Mesenchymal stem cell (in vitro differentiated cells and primary cell): ENCODE measurements around the gene MKRN2OS.
"Not testable (repeated sequence)": the region's sequence is repeated elsewhere in the genome, so short reads cannot be mapped to it uniquely, and the experiment has no call there.

Source experiments
- DNase-seq: peaks from one replicate; pipeline ENCODE4 v3.0.0-alpha.2; 2013
- H2AFZ ChIP-seq: one replicate; pipeline ENCODE4 v1.6.1; 2013; ENCODE audit warnings: low read depth, mild to moderate bottlenecking, control low read depth, inconsistent platforms, low read length, moderate library complexity
- H2AK5ac ChIP-seq: 2 replicates; pipeline ENCODE4 v1.6.1; 2013; ENCODE audit warnings: low read length, moderate library complexity, mild to moderate bottlenecking, inconsistent platforms; ENCODE audit not compliant: severe bottlenecking
- H2BK120ac ChIP-seq: one replicate; pipeline ENCODE4 v1.6.1; 2013; ENCODE audit warnings: low read depth, mild to moderate bottlenecking, inconsistent platforms, low read length, moderate library complexity
- H2BK12ac ChIP-seq, 2 experiments: one replicate each; pipeline ENCODE4 v1.6.1; 2013; ENCODE audit warnings: inconsistent platforms in 2 of 2, low read length in 2 of 2, mild to moderate bottlenecking in 2 of 2, moderate library complexity in 2 of 2, control low read depth in 1 of 2
- H2BK15ac ChIP-seq: one replicate; pipeline ENCODE4 v1.6.1; 2013; ENCODE audit warnings: mild to moderate bottlenecking, low read depth, inconsistent platforms; ENCODE audit not compliant: poor library complexity, severe bottlenecking
- H2BK5ac ChIP-seq: 2 replicates; pipeline ENCODE4 v1.6.1; 2013; ENCODE audit warnings: low read depth, mild to moderate bottlenecking, low read length, control low read depth, inconsistent platforms; ENCODE audit not compliant: poor library complexity, severe bottlenecking
- H3K14ac ChIP-seq, 2 experiments: one replicate each; pipeline ENCODE4 v1.6.1; 2013; ENCODE audit warnings: inconsistent platforms in 2 of 2, low read length in 2 of 2, control low read depth in 1 of 2, mild to moderate bottlenecking in 1 of 2, moderate library complexity in 1 of 2
- H3K18ac ChIP-seq, 2 experiments: one replicate each; pipeline ENCODE4 v1.6.1; 2013; ENCODE audit warnings: inconsistent platforms in 2 of 2, low read length in 2 of 2, control low read depth in 1 of 2, low read depth in 1 of 2, mild to moderate bottlenecking in 1 of 2
- H3K23ac ChIP-seq, 2 experiments: one replicate each; pipeline ENCODE4 v1.6.1; 2013; ENCODE audit warnings: inconsistent platforms in 2 of 2, low read length in 2 of 2, mild to moderate bottlenecking in 2 of 2, moderate library complexity in 2 of 2, control low read depth in 1 of 2
- H3K27ac ChIP-seq: 2 replicates; pipeline ENCODE4 v1.5.1; 2013; ENCODE audit warnings: mild to moderate bottlenecking, moderate library complexity, low read length, control low read depth, inconsistent platforms; ENCODE audit not compliant: poor library complexity, severe bottlenecking
- H3K27me3 ChIP-seq, 2 experiments: 2 replicates each; pipeline versions ENCODE4 v1.6.1 to v1.7.0; 2013; ENCODE audit warnings: low read length in 2 of 2, mild to moderate bottlenecking in 2 of 2, moderate library complexity in 2 of 2, control low read depth in 1 of 2, inconsistent platforms in 1 of 2; ENCODE audit not compliant: control insufficient read depth in 1 of 2, insufficient read depth in 1 of 2
- H3K36me3 ChIP-seq, 2 experiments: 2 replicates each; pipeline versions ENCODE4 v1.6.1 to v1.7.0; 2013; ENCODE audit warnings: low read length in 2 of 2, control low read depth in 1 of 2, inconsistent platforms in 1 of 2, low read depth in 1 of 2, mild to moderate bottlenecking in 1 of 2; ENCODE audit not compliant: insufficient read depth in 2 of 2, control insufficient read depth in 1 of 2
- H3K4ac ChIP-seq, 2 experiments: one replicate each; pipeline ENCODE4 v1.6.1; 2013; ENCODE audit warnings: inconsistent platforms in 2 of 2, low read length in 2 of 2, mild to moderate bottlenecking in 2 of 2, moderate library complexity in 2 of 2, control low read depth in 1 of 2, low read depth in 1 of 2
- H3K4me1 ChIP-seq: 2 replicates; pipeline ENCODE4 v1.6.1; 2013; ENCODE audit warnings: low read depth, low read length, control low read depth; ENCODE audit not compliant: control insufficient read depth, insufficient read depth
- H3K4me2 ChIP-seq: 2 replicates; pipeline ENCODE4 v1.6.1; 2013; ENCODE audit warnings: low read length, mild to moderate bottlenecking, inconsistent platforms; ENCODE audit not compliant: poor library complexity, severe bottlenecking
- H3K4me3 ChIP-seq, 2 experiments: 2 replicates each; pipeline versions ENCODE4 v1.5.1 to v1.7.0; 2013; ENCODE audit warnings: low read length in 2 of 2, mild to moderate bottlenecking in 2 of 2, control low read depth in 1 of 2, low read depth in 1 of 2; ENCODE audit not compliant: insufficient read depth in 1 of 2
- H3K79me1 ChIP-seq: replicated peaks from 2 replicates; pipeline ENCODE4 v1.6.1; 2013; ENCODE audit warnings: mild to moderate bottlenecking, control low read depth, low read length, inconsistent platforms; ENCODE audit not compliant: poor library complexity, severe bottlenecking
- H3K9ac ChIP-seq: 2 replicates; pipeline ENCODE4 v1.7.0; 2013; ENCODE audit warnings: mild to moderate bottlenecking, low read length, moderate library complexity
- H3K9me3 ChIP-seq: 2 replicates; pipeline ENCODE4 v1.7.0; 2013; ENCODE audit warnings: mild to moderate bottlenecking, low read length; ENCODE audit not compliant: control insufficient read depth
- H4K8ac ChIP-seq: one replicate; pipeline ENCODE4 v1.6.1; 2013; ENCODE audit warnings: inconsistent platforms, mild to moderate bottlenecking, low read length, moderate library complexity
- H4K91ac ChIP-seq: one replicate; pipeline ENCODE4 v1.6.1; 2013; ENCODE audit warnings: mild to moderate bottlenecking, low read length, inconsistent platforms
- WGBS: methylation state at CpG from one replicate; pipeline ENCODE4 v1.1.7; 2013; ENCODE audit warnings: mixed read lengths; 5-methylcytosine and 5-hydroxymethylcytosine counted together

MKRN2OS gene

DNA sequence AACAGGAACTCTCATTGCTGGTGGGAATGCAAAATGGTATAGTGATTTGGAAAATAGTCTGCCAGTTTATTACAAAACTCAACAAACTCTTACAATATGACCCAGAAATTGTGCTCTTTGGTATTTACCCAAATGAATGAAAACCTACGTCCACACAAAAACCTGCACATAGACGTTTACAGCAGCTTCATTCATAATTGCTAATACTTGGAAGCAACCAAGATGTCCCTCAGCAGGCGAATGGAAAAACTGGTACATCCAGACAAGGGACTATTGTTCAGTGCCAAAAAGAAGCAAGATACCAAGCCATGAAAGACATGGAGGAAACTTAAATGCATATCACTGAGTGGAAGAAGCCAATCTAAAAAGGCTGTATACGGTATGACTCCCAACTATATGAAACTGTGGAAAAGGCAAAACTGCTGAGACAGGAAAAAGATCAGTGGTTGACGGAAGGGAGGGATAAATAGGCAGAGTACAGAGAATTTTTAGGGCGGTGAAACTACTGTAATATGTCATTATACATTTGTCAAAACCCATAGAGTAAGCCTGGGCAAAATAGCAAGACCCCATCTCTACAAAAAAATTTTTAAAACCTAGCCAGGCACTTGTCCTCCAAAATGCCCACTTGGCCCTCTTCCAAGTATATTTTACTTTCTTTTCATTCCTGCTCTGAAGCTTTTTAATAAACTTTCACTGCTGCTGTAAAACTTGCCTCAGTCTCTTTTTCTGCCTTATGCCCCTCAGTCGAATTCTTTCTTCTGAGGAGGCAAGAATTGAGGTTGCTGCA lies 4.9 kb upstream of the MKRN2OS start:
- no peak overlapping the region for H2BK15ac ChIP-seq
- WGBS, result 88% methylated on average over 6 of the region's 7 CpGs
- H4K91ac ChIP-seq, result no peak overlapping the region

DNA sequence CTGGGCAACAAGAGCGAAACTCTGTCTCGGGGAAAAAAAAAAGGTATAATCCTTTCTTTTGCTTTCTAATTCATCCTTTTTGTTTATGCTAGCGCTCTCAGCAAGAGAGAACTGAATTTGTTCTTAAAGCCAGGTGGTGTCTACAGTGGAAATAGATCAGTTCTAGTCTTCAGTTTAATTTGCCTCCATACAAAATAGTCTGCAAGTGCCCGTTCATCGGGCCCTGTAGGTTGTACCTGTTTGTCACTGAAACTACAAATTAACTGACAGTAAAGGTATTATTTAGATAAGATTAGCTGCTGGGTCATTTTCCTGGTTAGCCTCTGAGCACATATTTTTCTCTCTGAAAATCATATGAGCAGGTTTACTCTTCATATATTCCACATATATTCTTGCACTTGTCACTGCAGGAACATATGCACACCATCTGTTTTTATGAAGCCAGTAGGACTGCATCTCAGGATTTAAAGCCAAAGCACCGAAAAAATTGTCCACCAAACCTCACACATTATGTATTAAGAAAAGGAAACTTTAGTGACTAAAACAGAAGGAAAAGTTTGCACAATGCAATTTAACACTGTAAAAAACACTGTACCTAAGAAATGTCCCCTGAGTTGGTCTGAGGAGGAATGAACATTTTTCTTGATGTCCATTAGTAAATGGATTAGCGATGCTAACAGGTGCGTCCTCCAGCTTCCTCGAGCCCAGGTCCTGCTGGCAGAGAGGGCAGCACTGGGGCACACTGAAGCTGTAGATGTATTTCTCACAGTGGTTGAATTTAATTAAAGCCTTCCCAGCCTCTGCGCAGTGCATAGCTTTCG lies 437 bp downstream of the MKRN2OS start:
- Histone ChIP-seq H2AK5ac (no peak overlapping the region), H3K27me3 (no peaks in the 10 kb centered on the region), H3K4me2 (peak overlapping the region; percentile 13), H3K4me1 (no peaks in the 10 kb centered on the region), H3K14ac (no peak overlapping the region), H3K4ac (no peak overlapping the region), H4K91ac (no peak overlapping the region), H3K36me3 (peaks cover 6 to 11% of the 10 kb centered on the region in 2 experiments), H3K18ac (no peak overlapping the region), H3K23ac (no peak overlapping the region), H2BK120ac (no peak overlapping the region), H3K79me1 (no peaks in the 10 kb centered on the region), H2BK15ac (no peak overlapping the region), H3K9me3 (no peaks in the 10 kb centered on the region), H2AFZ (no peak overlapping the region), H2BK12ac (no peak overlapping the region), H3K9ac (no peak overlapping the region), H3K4me3 (no peak overlapping the region), H2BK5ac (no peak overlapping the region), H3K27ac (no peak overlapping the region), H4K8ac (no peak overlapping the region)
- no peak for DNase-seq
- WGBS, result 83% methylated on average over 8 of the region's 11 CpGs

More for the DNA sequence above, 4.9 kb upstream of the MKRN2OS start:
- Histone ChIP-seq H3K23ac (no peak overlapping the region), H3K9ac (no peak overlapping the region), H2AFZ (no peak overlapping the region), H2AK5ac (no peak overlapping the region), H2BK120ac (no peak overlapping the region), H3K4ac (no peak overlapping the region), H3K9me3 (no peaks in the 10 kb centered on the region), H3K4me2 (no peak overlapping the region), H3K4me1 (peaks cover 5% of the 10 kb centered on the region), H3K27ac (no peak overlapping the region), H3K79me1 (no peaks in the 10 kb centered on the region), H3K14ac (no peak overlapping the region), H3K27me3 (no peaks in the 10 kb centered on the region), H3K36me3 (no peaks in the 10 kb centered on the region), H3K4me3 (no peak overlapping the region), H2BK5ac (no peak overlapping the region), H4K8ac (no peak overlapping the region), H3K18ac (no peak overlapping the region), H2BK12ac (no peak overlapping the region)
- no peak for DNase-seq

DNA sequence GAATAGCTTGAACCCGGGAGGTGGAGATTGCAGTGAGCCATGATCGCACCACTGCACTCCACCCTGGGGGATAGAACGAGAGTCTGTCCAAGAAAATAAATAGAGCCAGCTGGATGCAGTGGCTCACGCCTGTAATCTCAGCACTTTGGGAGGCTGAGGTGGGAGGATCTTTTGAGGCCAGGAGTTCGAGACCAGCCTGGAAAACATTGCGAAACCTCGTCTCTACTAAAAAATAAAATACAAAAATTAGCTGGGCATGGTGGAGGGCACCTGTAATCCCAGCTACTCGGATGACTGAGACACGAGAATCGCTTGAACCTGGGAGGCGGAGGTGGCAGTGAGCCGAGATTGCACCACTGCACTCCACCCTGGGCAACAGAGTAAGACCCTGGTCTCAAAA lies 1.8 kb downstream of the MKRN2OS start:
- not testable (repeated sequence) for H3K4ac ChIP-seq, H2BK5ac ChIP-seq, H3K79me1 ChIP-seq, H3K4me3 ChIP-seq, H4K8ac ChIP-seq, H3K9me3 ChIP-seq, H3K4me2 ChIP-seq, H3K27me3 ChIP-seq, H3K23ac ChIP-seq, H3K4me1 ChIP-seq, H2BK12ac ChIP-seq, H2BK15ac ChIP-seq, H3K9ac ChIP-seq, H3K18ac ChIP-seq, H2AK5ac ChIP-seq, DNase-seq, H3K14ac ChIP-seq, H2BK120ac ChIP-seq, H4K91ac ChIP-seq, H3K27ac ChIP-seq, H2AFZ ChIP-seq
- peaks cover 6 to 17% of the 10 kb centered on the region in 2 experiments for H3K36me3 ChIP-seq
- 96% methylated on average over 11 of the region's 12 CpGs for WGBS

DNA sequence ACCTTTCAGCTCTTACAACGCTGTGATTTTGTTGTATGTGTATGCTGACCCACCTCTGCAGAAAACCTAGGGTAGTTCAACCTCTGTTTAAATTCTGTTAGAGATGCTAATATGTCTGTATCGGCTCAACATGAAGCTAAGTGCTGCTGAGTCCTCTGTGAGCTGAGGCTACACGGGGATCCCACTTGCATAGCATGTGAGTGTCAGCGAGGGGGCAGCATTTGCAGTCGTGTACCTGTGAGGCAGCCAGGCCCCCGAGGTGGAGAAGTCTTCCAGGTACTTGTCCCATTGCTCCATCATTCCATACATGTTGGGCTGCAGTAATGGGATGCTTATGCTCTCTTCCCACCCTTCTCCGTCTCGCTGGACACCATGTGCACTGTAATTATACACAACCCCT lies 3.7 kb downstream of the MKRN2OS start:
- Histone ChIP-seq H3K23ac (no peak overlapping the region), H3K4me2 (no peak overlapping the region), H3K27ac (no peak overlapping the region), H3K18ac (no peak overlapping the region), H2AFZ (no peak overlapping the region), H2BK15ac (no peak overlapping the region), H3K4me3 (no peak overlapping the region), H3K36me3 (peaks cover 6 to 17% of the 10 kb centered on the region in 2 experiments), H3K9ac (no peak overlapping the region), H3K4me1 (no peaks in the 10 kb centered on the region), H4K91ac (no peak overlapping the region), H2BK12ac (no peak overlapping the region), H3K4ac (no peak overlapping the region), H2AK5ac (no peak overlapping the region), H3K14ac (no peak overlapping the region), H2BK120ac (no peak overlapping the region), H3K79me1 (no peaks in the 10 kb centered on the region), H3K9me3 (no peaks in the 10 kb centered on the region), H4K8ac (no peak overlapping the region), H3K27me3 (no peaks in the 10 kb centered on the region), H2BK5ac (no peak overlapping the region)
- no peak for DNase-seq
- WGBS, result 73% methylated on average over 8 of the region's 8 CpGs
